Epithelial cell of esophagus (primary cell): ENCODE measurements around the gene BICD2.

Experiments
- DNase-seq: peaks from one replicate; pipeline ENCODE4 v3.0.0; 2010; ENCODE audit warnings: low read depth
- H3K4me3 ChIP-seq: 2 replicates; pipeline ENCODE4 v1.5.1; 2011; ENCODE audit warnings: mild to moderate bottlenecking, low read length, control low read depth
- TF ChIP-seq, protein P1 (sequence below): IDR thresholded peaks from 2 replicates; pipeline ENCODE4 v1.5.1; 2011; ENCODE audit warnings: low read depth, mild to moderate bottlenecking, low read length, control low read depth, inconsistent platforms; ENCODE audit not compliant: insufficient read depth; ENCODE audit errors: missing control alignments

The BICD2 gene

GRCh38 chr9:92736563-92737215 lies 27.9 kb downstream of the BICD2 start:
- TF ChIP-seq, protein P1, sequence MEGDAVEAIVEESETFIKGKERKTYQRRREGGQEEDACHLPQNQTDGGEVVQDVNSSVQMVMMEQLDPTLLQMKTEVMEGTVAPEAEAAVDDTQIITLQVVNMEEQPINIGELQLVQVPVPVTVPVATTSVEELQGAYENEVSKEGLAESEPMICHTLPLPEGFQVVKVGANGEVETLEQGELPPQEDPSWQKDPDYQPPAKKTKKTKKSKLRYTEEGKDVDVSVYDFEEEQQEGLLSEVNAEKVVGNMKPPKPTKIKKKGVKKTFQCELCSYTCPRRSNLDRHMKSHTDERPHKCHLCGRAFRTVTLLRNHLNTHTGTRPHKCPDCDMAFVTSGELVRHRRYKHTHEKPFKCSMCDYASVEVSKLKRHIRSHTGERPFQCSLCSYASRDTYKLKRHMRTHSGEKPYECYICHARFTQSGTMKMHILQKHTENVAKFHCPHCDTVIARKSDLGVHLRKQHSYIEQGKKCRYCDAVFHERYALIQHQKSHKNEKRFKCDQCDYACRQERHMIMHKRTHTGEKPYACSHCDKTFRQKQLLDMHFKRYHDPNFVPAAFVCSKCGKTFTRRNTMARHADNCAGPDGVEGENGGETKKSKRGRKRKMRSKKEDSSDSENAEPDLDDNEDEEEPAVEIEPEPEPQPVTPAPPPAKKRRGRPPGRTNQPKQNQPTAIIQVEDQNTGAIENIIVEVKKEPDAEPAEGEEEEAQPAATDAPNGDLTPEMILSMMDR: no peak
- no peak for DNase-seq
- H3K4me3 ChIP-seq: no peak overlapping the region

GRCh38 chr9:92735636-92736562 lies 28.7 kb downstream of the BICD2 start:
- DNase-seq: no peak
- H3K4me3 ChIP-seq: no peak overlapping the region
- TF ChIP-seq, protein P1: no peak

DNA sequence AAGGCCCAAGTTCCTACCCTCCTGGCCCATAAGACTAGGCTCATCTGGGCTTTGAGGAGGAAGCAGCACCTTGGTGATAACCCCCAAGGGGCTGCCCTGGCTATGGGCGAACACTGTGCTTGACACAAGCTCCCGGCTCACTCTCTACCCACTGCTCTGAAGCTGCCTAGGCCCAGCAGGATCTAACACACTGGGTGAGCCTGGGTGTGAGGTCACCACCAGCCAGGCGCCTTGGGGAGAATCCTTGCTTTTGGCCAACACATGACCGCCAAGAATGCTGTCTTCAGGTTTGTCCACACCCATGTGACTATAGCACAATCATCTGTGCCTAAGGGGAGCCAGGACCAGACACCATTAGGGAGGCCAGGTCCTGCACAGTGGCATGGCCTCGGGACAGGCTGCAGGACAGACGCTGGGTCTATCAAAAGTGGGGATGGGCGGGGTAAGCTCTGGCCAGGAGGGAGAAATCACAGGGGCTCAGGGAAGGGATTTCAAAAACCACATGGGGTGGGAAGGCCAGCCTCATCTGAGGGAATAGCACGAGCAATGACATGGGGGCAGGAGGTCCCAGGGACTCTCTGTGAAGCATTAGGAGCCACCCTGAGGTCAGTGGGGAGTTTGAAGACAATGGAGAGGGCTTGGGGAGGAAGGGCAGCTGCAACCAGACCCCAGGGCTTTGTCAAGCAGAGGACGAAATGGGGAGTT lies 29.6 kb downstream of the BICD2 start:
- DNase-seq: no peak
- no peak overlapping the region for H3K4me3 ChIP-seq
- TF ChIP-seq, protein P1: no peak

- TF ChIP-seq, protein P1: no peak
- no peak overlapping the region for H3K4me3 ChIP-seq
- DNase-seq: no peak
Observed at GRCh38 chr9:92730897-92731296, 33.7 kb downstream of the BICD2 start.

DNA sequence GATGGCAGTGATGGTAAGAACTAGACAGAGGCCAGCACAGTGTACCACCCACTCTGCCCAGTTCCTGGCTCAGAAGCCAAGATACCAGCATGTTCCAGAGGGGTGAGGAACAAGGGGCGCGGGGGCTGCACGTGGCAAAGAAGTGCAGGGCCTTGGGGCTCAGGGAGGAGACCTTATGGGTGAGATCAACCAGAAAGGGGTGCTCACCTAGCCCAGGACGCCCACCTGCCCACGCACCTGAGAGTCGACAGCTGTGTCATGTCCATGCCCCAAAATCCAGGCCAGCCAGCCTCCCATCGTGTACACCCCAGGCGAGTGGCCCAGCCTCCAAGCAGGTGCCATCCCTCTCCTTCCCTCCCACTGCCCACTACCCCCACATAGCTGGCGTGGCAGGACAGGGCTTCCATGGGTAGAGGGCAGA lies 34.9 kb downstream of the BICD2 start:
- no peak overlapping the region for H3K4me3 ChIP-seq
- no peak for DNase-seq
- TF ChIP-seq, protein P1: no peak

DNA sequence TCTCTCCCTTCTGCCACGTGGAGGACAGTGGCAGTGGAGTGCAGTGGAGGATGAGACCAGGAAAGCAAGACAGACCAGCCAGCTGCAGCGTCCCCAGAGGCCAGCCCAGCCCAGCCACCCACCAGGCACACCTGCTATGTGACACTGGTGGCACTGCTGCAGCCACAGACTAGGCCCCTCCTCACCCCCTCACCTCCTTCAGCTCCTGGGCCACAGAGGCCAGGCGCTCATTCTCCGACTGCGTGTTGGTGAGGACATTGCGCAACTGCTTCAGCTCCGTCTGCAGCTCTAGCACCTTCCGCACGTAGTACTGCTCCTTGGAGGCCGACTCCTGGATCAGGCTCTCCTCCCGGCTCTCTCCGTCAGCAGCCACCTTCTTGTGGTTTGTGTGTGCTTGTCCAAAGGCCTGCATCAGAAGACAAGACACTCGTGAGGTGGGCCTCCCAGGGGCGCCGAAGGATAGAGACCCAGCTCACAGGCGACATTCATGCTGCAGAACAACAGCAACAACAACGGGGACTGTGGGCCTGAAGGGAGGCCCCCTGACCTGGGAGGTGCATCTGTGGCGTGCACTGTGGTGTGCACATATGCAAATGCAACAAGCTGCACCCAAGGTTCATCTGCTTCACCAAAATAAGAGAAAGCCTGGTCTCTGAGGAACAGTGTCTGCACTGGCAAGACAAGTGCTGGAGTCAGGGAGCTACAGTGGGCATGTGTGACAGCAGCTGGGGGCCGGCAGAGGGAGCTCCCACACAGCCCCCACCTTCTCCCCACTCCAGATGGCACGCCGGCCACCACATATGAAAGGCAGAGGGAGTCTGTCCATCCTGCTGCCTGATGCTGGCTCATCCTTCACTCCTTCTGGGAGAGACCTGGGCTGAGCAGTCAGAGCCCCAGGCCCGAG lies 35.5 kb downstream of the BICD2 start:
- TF ChIP-seq, protein P1: peak; percentile 34
- no peak for DNase-seq
- H3K4me3 ChIP-seq: no peak overlapping the region
